ENCODE data around the gene COL27A1. TPM values are rescaled to one million over a fixed set of nuclear protein-coding genes. Genes with fewer than 3 reads are reported as not detected.

COL27A1 gene
- total and polyA plus RNA-seq, 2 experiments from 2014 or later = 10.5 to 18.0 TPM

- no peak overlapping the region for H3K4me3 ChIP-seq
- Mint-ChIP-seq H3K27ac (no peak overlapping the region), H3K4me1 (peaks cover 4% of the 10 kb centered on the region; the same call in 1 of the 3 replicates), H3K9me3 (no peaks in the 10 kb centered on the region), H3K27me3 (ENCODE audit: insufficient read depth, low read depth, poor library complexity) (peaks cover 6% of the 10 kb centered on the region), H3K4me3 (no peak overlapping the region), H3K36me3 (ENCODE audit: low read depth) (peaks cover 79% of the 10 kb centered on the region)
- no peaks in the 10 kb centered on the region for H3K9me2 ChIP-seq (ENCODE audit: insufficient read depth)
- no peaks in the 10 kb centered on the region for H4K20me1 ChIP-seq (replicated peaks; ENCODE audit: insufficient read depth)
- H3K27ac ChIP-seq (ENCODE audit: low read depth) = no peak overlapping the region
- no peak for TF ChIP-seq ZNF462 (CRISPR knock-in tag; IDR thresholded peaks at IDR 0.05)
- no peaks in the 10 kb centered on the region for H3K27me3 ChIP-seq (ENCODE audit: insufficient read depth)
- no peak overlapping the region for H2AFZ ChIP-seq
- H3K4me1 ChIP-seq (ENCODE audit: insufficient read depth) = no peaks in the 10 kb centered on the region
- no peaks in the 10 kb centered on the region for H3F3A ChIP-seq (replicated peaks; ENCODE audit: low read depth)
- no peak overlapping the region for H3K4me2 ChIP-seq
- ATAC-seq (no peak), DNase-seq (ENCODE audit: low spot score) (no peak)
- H3K79me2 ChIP-seq (replicated peaks; ENCODE audit: insufficient read depth) = no peaks in the 10 kb centered on the region
- H3K36me3 ChIP-seq (ENCODE audit: insufficient read depth) = peaks cover 29% of the 10 kb centered on the region; the same call in 1 of the 2 replicates
These were observed 206.2 kb downstream of the COL27A1 start for GRCh38 chr9:114361542-114361941.

MicroRNA genes within 50 kb of the gene (microRNA counts, 767-probe panel; counts per million panel counts)
- microRNA hsa-miR-455-3p (not detected), microRNA hsa-miR-455-5p (not detected)

Small RNA genes lying within 50 kb of the gene (microRNA-seq; reads per million reads assigned to microRNA genes)
- gene MIR455 = 372 reads per million, percentile 81 among the genes with 10 or more reads in this experiment

Small RNA genes lying within 50 kb of the gene (small RNA-seq; reads per million reads assigned to genes)
- 2.9 reads per million, percentile 87 among the genes with 10 or more reads in this experiment for gene MIR455 (ENCODE audit: low replicate concordance)

Other genes with a start within 250 kb of the COL27A1 start
- 1.3 and 4.0 TPM in 2 replicates for gene AMBP, start 77.2 kb upstream of the COL27A1 start, total RNA-seq (2014; rRNA removed; shearing (Covaris generic))
- 1.6 and 2.0 TPM in 2 replicates for gene AMBP, start 77.2 kb upstream of the COL27A1 start, polyA plus RNA-seq (2016; fragmentation: Nextera tagmentation; extraction: Ambion mirVana)
- gene KIF12, start 56.2 kb upstream of the COL27A1 start, total RNA-seq (2014; rRNA removed; shearing (Covaris generic)) = 0.58 and 4.3 TPM in 2 replicates
- 4.2 and 4.7 TPM in 2 replicates for gene KIF12, start 56.2 kb upstream of the COL27A1 start, polyA plus RNA-seq (2016; fragmentation: Nextera tagmentation; extraction: Ambion mirVana)
- gene ORM1, start 167.6 kb downstream of the COL27A1 start, total RNA-seq (2014; rRNA removed; shearing (Covaris generic)) = not detected in 2 replicates
- not detected in 2 replicates for gene ORM1, start 167.6 kb downstream of the COL27A1 start, polyA plus RNA-seq (2016; fragmentation: Nextera tagmentation; extraction: Ambion mirVana)
- 0.76 TPM in 1 of 2 replicates, not detected in the other for gene ORM2, start 174.3 kb downstream of the COL27A1 start, total RNA-seq (2014; rRNA removed; shearing (Covaris generic))
- gene ORM2, start 174.3 kb downstream of the COL27A1 start, polyA plus RNA-seq (2016; fragmentation: Nextera tagmentation; extraction: Ambion mirVana) = 0.76 and 0.90 TPM in 2 replicates
- gene AKNA, start 232.4 kb downstream of the COL27A1 start, total RNA-seq (2014; rRNA removed; shearing (Covaris generic)) = 19.6 and 28.1 TPM in 2 replicates
- 9.0 and 11.2 TPM in 2 replicates for gene AKNA, start 232.4 kb downstream of the COL27A1 start, polyA plus RNA-seq (2016; fragmentation: Nextera tagmentation; extraction: Ambion mirVana)

Data from GM23338 (cell line).